ENCODE data around the gene ANO10.

Gene ANO10

DNA sequence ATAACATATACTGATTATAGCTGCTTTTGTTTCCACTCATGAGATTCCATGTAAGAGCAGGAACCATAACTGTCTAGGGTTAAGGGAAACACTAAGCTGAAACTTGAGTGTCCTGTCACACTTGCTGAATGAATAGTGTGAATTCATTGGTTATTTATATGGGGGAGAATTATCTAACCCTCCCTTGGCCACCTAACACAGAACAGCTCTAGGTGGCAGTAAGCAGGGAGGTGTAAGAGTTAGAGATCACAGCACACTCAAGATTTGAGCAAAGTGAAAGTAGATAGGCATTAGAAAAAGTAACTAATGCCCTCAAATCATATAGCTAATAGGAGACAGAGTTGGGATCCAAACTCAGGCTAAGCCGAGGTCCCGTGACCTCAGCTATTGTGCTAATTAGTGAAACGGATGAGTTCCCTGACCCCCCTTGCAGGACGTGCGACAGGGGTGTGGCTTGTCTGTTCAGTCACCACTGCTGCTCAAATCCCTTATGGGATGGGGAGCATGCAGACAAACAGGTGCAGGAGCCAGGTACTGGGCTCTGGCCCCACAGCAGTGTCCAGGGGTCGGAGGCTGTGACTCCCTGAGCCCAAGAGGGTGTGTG lies 27.7 kb upstream of the ANO10 start:
- POLR2A ChIA-PET, result no interaction called here

DNA sequence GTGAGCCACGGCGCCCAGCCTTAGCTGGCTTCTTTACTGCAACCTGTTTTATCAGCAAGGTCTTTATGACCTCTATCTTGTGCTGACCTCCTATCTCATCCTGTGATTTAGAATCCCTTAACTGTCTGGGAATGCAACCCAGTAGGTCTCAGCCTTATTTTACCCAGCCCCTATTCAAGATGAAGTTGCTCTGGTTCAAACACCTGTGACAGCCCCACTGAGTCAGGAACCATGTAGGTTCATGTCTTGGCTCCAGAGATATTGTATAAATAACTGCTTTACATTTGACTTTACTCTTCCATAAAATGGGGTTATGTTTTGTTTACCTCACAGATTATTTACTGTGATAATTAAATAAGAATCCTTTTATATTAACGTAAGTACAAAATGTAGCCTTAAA lies 27.1 kb upstream of the ANO10 start:
- no peak overlapping the region for H3K4me3 ChIP-seq (ENCODE audit: low read depth, low read length)
- CTCF ChIA-PET, result interaction anchor here (0.6 kb wide), 1 partner anchor 9 kb away, joined by 3 read pairs; no protein-coding TSS in a partner anchor
- no peaks in the 10 kb centered on the region for H3K9me3 ChIP-seq (ENCODE audit: control insufficient read depth, insufficient read depth, low read depth, low read length)
- no peak overlapping the region for H3K27ac ChIP-seq (ENCODE audit: extremely low read depth, low read depth, low read length)
- H3K36me3 ChIP-seq (ENCODE audit: control insufficient read depth in 2 of 2, insufficient read depth in 1 of 2, low read length in 2 of 2), result no peaks in the 10 kb centered on the region
- POLR2A ChIA-PET, result no interaction called here
- H3K4me1 ChIP-seq (ENCODE audit: control insufficient read depth, insufficient read depth, low read length), result no peaks in the 10 kb centered on the region
- TF ChIP-seq EGR2 (tag by site-specific recombination; IDR thresholded peaks at IDR 0.05; ENCODE audit: low read depth), result no peak
- TF ChIP-seq ZNF394 (tag by site-specific recombination; IDR thresholded peaks at IDR 0.05; ENCODE audit: borderline replicate concordance), result no peak
- no peak for TF ChIP-seq ZSCAN23 (tag by site-specific recombination; IDR thresholded peaks at IDR 0.05)
- TF ChIP-seq ZSCAN5A (tag by site-specific recombination; IDR thresholded peaks at IDR 0.05), result no peak
- TF ChIP-seq ZNF362 (tag by site-specific recombination; IDR thresholded peaks at IDR 0.05), result no peak
- no peak for TF ChIP-seq ZSCAN18 (tag by site-specific recombination; IDR thresholded peaks at IDR 0.05)
- no peak for TF ChIP-seq ZNF114 (tag by site-specific recombination; IDR thresholded peaks at IDR 0.05)
- no peak for TF ChIP-seq ZNF19 (tag by site-specific recombination; IDR thresholded peaks at IDR 0.05; ENCODE audit: low read depth)
- TF ChIP-seq KLF8 (tag by site-specific recombination; IDR thresholded peaks at IDR 0.05), result no peak
- no peak for TF ChIP-seq ZNF324 (tag by site-specific recombination; IDR thresholded peaks at IDR 0.05)
- TF ChIP-seq ZNF76 (tag by site-specific recombination; IDR thresholded peaks at IDR 0.05; ENCODE audit: borderline replicate concordance, low read depth), result no peak
- no peak for TF ChIP-seq ZNF133 (tag by site-specific recombination; IDR thresholded peaks at IDR 0.05)
- TF ChIP-seq ZBTB11 (tag by site-specific recombination; conservative IDR thresholded peaks at IDR 0.05; ENCODE audit: low read depth), result no peak
- TF ChIP-seq ZNF623 (tag by site-specific recombination; IDR thresholded peaks at IDR 0.05), result no peak
- no peak for TF ChIP-seq KLF17 (tag by site-specific recombination; IDR thresholded peaks at IDR 0.05)
- TF ChIP-seq ZNF654 (tag by site-specific recombination; IDR thresholded peaks at IDR 0.05; ENCODE audit: low read depth), result no peak
- TF ChIP-seq, protein P1, sequence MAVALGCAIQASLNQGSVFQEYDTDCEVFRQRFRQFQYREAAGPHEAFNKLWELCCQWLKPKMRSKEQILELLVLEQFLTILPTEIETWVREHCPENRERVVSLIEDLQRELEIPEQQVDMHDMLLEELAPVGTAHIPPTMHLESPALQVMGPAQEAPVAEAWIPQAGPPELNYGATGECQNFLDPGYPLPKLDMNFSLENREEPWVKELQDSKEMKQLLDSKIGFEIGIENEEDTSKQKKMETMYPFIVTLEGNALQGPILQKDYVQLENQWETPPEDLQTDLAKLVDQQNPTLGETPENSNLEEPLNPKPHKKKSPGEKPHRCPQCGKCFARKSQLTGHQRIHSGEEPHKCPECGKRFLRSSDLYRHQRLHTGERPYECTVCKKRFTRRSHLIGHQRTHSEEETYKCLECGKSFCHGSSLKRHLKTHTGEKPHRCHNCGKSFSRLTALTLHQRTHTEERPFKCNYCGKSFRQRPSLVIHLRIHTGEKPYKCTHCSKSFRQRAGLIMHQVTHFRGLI (tag by site-specific recombination; IDR thresholded peaks at IDR 0.05), result no peak
- TF ChIP-seq ZNF184 (tag by site-specific recombination; IDR thresholded peaks at IDR 0.05), result no peak

More for the DNA sequence above, 27.7 kb upstream of the ANO10 start:
- CTCF ChIA-PET, result interaction anchor here (0.6 kb wide), 1 partner anchor 8 kb away, joined by 3 read pairs; no protein-coding TSS in a partner anchor
- Histone ChIP-seq H3K9me3 (ENCODE audit: control insufficient read depth, insufficient read depth, low read depth, low read length) (no peaks in the 10 kb centered on the region), H3K36me3 (ENCODE audit: control insufficient read depth in 2 of 2, insufficient read depth in 1 of 2, low read length in 2 of 2) (no peaks in the 10 kb centered on the region), H3K4me1 (ENCODE audit: control insufficient read depth, insufficient read depth, low read length) (no peaks in the 10 kb centered on the region), H3K27ac (ENCODE audit: extremely low read depth, low read depth, low read length) (no peak overlapping the region), H3K4me3 (ENCODE audit: low read depth, low read length) (no peak overlapping the region)
- no peak for TF ChIP-seq ZNF837 (tag by site-specific recombination; IDR thresholded peaks at IDR 0.05)
- no peak for TF ChIP-seq ZNF211 (tag by site-specific recombination; IDR thresholded peaks at IDR 0.05; ENCODE audit: low read depth)
- no peak for TF ChIP-seq ZNF843 (tag by site-specific recombination; IDR thresholded peaks at IDR 0.05)
- TF ChIP-seq ZNF174 (tag by site-specific recombination; IDR thresholded peaks at IDR 0.05), result no peak
- TF ChIP-seq KLF8 (tag by site-specific recombination; IDR thresholded peaks at IDR 0.05), result no peak
- TF ChIP-seq ZNF311 (tag by site-specific recombination; IDR thresholded peaks at IDR 0.05; ENCODE audit: borderline replicate concordance), result no peak
- no peak for TF ChIP-seq ZNF600 (tag by site-specific recombination; IDR thresholded peaks at IDR 0.05)
- no peak for TF ChIP-seq ZNF23 (tag by site-specific recombination; IDR thresholded peaks at IDR 0.05; ENCODE audit: borderline replicate concordance)
- TF ChIP-seq ZNF133 (tag by site-specific recombination; IDR thresholded peaks at IDR 0.05), result no peak
- no peak for TF ChIP-seq ZNF629 (tag by site-specific recombination; IDR thresholded peaks at IDR 0.05)
- no peak for TF ChIP-seq EGR2 (tag by site-specific recombination; IDR thresholded peaks at IDR 0.05; ENCODE audit: low read depth)
- no peak for TF ChIP-seq ZNF610 (tag by site-specific recombination; IDR thresholded peaks at IDR 0.05; ENCODE audit: borderline replicate concordance)
- TF ChIP-seq ZNF24 (tag by site-specific recombination; IDR thresholded peaks at IDR 0.05), result no peak
- TF ChIP-seq ZNF658 (tag by site-specific recombination; IDR thresholded peaks at IDR 0.05), result no peak
- TF ChIP-seq ZNF324 (tag by site-specific recombination; IDR thresholded peaks at IDR 0.05), result no peak
- no peak for TF ChIP-seq BCL11A (tag by site-specific recombination; IDR thresholded peaks at IDR 0.05; ENCODE audit: low read depth)
- no peak for TF ChIP-seq ZFP41 (tag by site-specific recombination; IDR thresholded peaks at IDR 0.05; ENCODE audit: borderline replicate concordance)
- no peak for TF ChIP-seq OSR2 (tag by site-specific recombination; IDR thresholded peaks at IDR 0.05)
- TF ChIP-seq ZNF530 (tag by site-specific recombination; IDR thresholded peaks at IDR 0.05; ENCODE audit: low read depth), result no peak
- TF ChIP-seq ZNF560 (tag by site-specific recombination; IDR thresholded peaks at IDR 0.05; ENCODE audit: borderline replicate concordance), result no peak
